ENCODE data around the gene COL6A2. TPM values are rescaled to one million over a fixed set of nuclear protein-coding genes. Genes with fewer than 3 reads are reported as not detected.

Gene COL6A2
- total and polyA plus RNA-seq, 2 of the 13 experiments (the other 11 are each of a cell fraction or from before 2014, with no cell fraction given) = 0.07 to 0.41 TPM

GRCh38 chr21:46154155-46154954 is 56.4 kb downstream of the COL6A2 start (continued):
- TF ChIP-seq, protein P1, sequence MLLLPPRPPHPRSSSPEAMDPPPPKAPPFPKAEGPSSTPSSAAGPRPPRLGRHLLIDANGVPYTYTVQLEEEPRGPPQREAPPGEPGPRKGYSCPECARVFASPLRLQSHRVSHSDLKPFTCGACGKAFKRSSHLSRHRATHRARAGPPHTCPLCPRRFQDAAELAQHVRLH (CRISPR knock-in tag; IDR thresholded peaks at IDR 0.05; ENCODE audit: borderline replicate concordance, low read depth) = no peak

DNA sequence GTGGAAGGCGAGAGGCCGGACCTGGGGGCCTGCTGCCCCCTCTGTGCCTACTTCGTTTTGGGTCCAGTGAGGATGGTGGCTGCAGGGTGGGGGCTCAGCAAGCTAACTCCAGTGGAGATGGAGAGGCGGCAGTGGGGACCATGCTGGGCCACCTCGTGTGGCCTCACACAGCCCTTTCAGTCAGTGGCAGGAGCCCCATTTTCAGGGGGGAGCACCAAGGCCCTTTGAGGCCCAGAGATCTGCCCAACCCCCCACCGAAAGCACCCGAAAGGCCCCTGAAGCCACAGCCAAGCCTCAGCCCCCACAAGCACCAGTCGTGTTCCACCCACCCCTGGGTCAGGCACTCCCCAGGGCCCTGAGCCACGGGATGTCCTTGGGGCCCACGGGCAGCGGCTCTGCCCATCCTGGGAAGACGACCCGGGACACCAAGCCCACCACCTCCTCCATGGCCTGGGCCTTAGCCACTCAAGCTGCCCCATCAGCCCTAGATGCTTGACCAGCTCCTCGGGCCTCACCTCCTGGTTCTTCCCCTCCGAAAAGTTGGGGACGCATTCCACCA is 57.1 kb downstream of the COL6A2 start:
- intact Hi-C loops (cut with micrococcal nuclease; ENCODE audit: unreplicated experiment) (loop anchor here (5.0 kb wide), 1 partner anchor 72 kb away; the partner anchor contains the start of gene LSS), in situ Hi-C loops (cut with HindIII; ENCODE audit: extremely low pct_ligation_motif_present, low pct_unique_long_range_greater_than_20kb) (no loop called here)
- 0% methylated on average over 4 of the region's 16 CpGs for WGBS (ENCODE audit: low lambda C conversion rate)
- DNase-seq (ENCODE audit: low spot score) (no peak), ATAC-seq (no peak), FAIRE-seq (no peak)
- CTCF ChIA-PET (ENCODE audit: low intra/inter-chr PET ratio, low total read pairs) = no interaction called here
- POLR2A ChIA-PET = interaction anchor here (0.7 to 1.7 kb wide), 2 partner anchors 12 to 109 kb away, joined by 3 to 10 read pairs; no protein-coding TSS in a partner anchor
- Histone ChIP-seq H3K27ac (ENCODE audit: extremely low read length, insufficient read depth, low read length) (peak overlapping the region; percentile 83), H4K20me1 (ENCODE audit: insufficient read depth, low read length) (peaks cover 8% of the 10 kb centered on the region; the same call in 1 of the 2 replicates), H3K36me3 (replicated peaks in 1 of 2; ENCODE audit: control insufficient read depth in 1 of 2, insufficient read depth in 2 of 2, low read length in 2 of 2) (peaks cover 1 to 10% of the 10 kb centered on the region in 2 experiments; a peak in 3 of 5 replicates), H3K27me3 (ENCODE audit: control insufficient read depth in 1 of 2, insufficient read depth in 2 of 2, low read length in 2 of 2) (no peaks in the 10 kb centered on the region; a peak in 2 of 5 replicates), H3K4me2 (ENCODE audit: low read depth, low read length) (peak overlapping the region; percentile 94), H3K9me3 (ENCODE audit: low read length) (no peaks in the 10 kb centered on the region), H3K9ac (ENCODE audit: insufficient read depth, low read depth, low read length) (peak overlapping the region; percentile 86), H3K4me3 (replicated peaks in 1 of 3; ENCODE audit: insufficient read depth in 1 of 3, low read depth in 2 of 3, low read length in 3 of 3) (peak overlapping the region; percentile 84 to 97 (median 96)), H2AFZ (ENCODE audit: low read length) (no peak overlapping the region), H3K4me1 (ENCODE audit: insufficient read depth, low read length) (peaks cover 50% of the 10 kb centered on the region), H3K79me2 (ENCODE audit: insufficient read depth, low read length) (peaks cover 23% of the 10 kb centered on the region)
- TSS peak; percentile 71 for BruUV-seq (replicated peaks)
- TF ChIP-seq IRX3 (CRISPR knock-in tag; IDR thresholded peaks at IDR 0.05; ENCODE audit: borderline replicate concordance, low read depth) (peak; percentile 94), MEF2D (CRISPR knock-in tag; IDR thresholded peaks at IDR 0.05) (no peak), ZBTB8A (CRISPR knock-in tag; IDR thresholded peaks at IDR 0.05; ENCODE audit: borderline replicate concordance, low read depth) (no peak), GLI4 (CRISPR knock-in tag; IDR thresholded peaks at IDR 0.05; ENCODE audit: borderline replicate concordance) (no peak), ATF7-NPFF (CRISPR knock-in tag; IDR thresholded peaks at IDR 0.05; ENCODE audit: low read depth) (no peak), PHF20 (CRISPR knock-in tag; IDR thresholded peaks at IDR 0.05) (no peak), MTERF4 (CRISPR knock-in tag; IDR thresholded peaks at IDR 0.05) (no peak), NR3C1 (CRISPR knock-in tag; IDR thresholded peaks at IDR 0.05) (no peak), ZNF138 (CRISPR knock-in tag; IDR thresholded peaks at IDR 0.05; ENCODE audit: low read depth) (no peak), JARID2 (CRISPR knock-in tag; IDR thresholded peaks at IDR 0.05; ENCODE audit: insufficient replicate concordance) (no peak), MLXIP (CRISPR knock-in tag; IDR thresholded peaks at IDR 0.05; ENCODE audit: borderline replicate concordance) (no peak), ZNF552 (CRISPR knock-in tag; IDR thresholded peaks at IDR 0.05; ENCODE audit: borderline replicate concordance) (0 out of 2 replicates have a peak, but pooled peaks have one; percentile 25), GZF1 (CRISPR knock-in tag; IDR thresholded peaks at IDR 0.05) (no peak)
- TF ChIP-seq, protein P2, sequence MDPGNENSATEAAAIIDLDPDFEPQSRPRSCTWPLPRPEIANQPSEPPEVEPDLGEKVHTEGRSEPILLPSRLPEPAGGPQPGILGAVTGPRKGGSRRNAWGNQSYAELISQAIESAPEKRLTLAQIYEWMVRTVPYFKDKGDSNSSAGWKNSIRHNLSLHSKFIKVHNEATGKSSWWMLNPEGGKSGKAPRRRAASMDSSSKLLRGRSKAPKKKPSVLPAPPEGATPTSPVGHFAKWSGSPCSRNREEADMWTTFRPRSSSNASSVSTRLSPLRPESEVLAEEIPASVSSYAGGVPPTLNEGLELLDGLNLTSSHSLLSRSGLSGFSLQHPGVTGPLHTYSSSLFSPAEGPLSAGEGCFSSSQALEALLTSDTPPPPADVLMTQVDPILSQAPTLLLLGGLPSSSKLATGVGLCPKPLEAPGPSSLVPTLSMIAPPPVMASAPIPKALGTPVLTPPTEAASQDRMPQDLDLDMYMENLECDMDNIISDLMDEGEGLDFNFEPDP (CRISPR knock-in tag; conservative IDR thresholded peaks at IDR 0.05) = 0 out of 2 replicates have a peak, but pooled peaks have one; percentile 15
